Vagina (tissue), 2 donors: ENCODE measurements around the gene KTN1. TPM values are rescaled to one million over a fixed set of nuclear protein-coding genes. Genes with fewer than 3 reads are reported as not detected.

Source experiments
- DNase-seq, 2 donors: peaks; one replicate each; pipeline ENCODE4 v3.0.0-alpha.2; 2017; ENCODE audit errors: extremely low spot score in 2 of 2
- H3K27ac ChIP-seq: fragments of 200-600 bp; sonication (generic); one replicate; pipeline ENCODE4 v1.5.1; 2019
- H3K27me3 ChIP-seq: fragments of 200-600 bp; sonication (generic); one replicate; pipeline ENCODE4 v1.5.1; 2019
- H3K36me3 ChIP-seq, 2 donors: fragments of 200-600 bp; sonication (generic); one replicate each; pipeline ENCODE4 v1.5.1; 2017 to 2019
- H3K4me1 ChIP-seq: fragments of 200-600 bp; sonication (generic); one replicate; pipeline ENCODE4 v1.5.1; 2019
- H3K4me3 ChIP-seq, 2 donors: fragments of 200-600 bp; sonication (generic); 1 replicate in 1 of 2; 2 replicates in 1 of 2; pipeline ENCODE4 v1.5.1; 2016 to 2019
- H3K9me3 ChIP-seq: fragments of 200-600 bp; sonication (generic); one replicate; pipeline ENCODE4 v1.5.1; 2019
- POLR2A ChIP-seq, 2 donors: fragments of 450-650 bp; IDR thresholded peaks; one replicate each; pipeline ENCODE4 v1.6.1; 2017; ENCODE audit warnings: antibody characterized with exemption in 2 of 2, mild to moderate bottlenecking in 2 of 2, moderate library complexity in 2 of 2
- POLR2AphosphoS5 ChIP-seq, 2 donors: sonication (generic); formaldehyde crosslinking; IDR thresholded peaks; one replicate each; pipeline ENCODE4 v1.9.0; 2017; ENCODE audit warnings: antibody characterized with exemption in 2 of 2, mild to moderate bottlenecking in 2 of 2, low read depth in 1 of 2; ENCODE audit not compliant: insufficient read depth in 1 of 2
- intact Hi-C: fragments of 100-400 bp; cut with DNase I; formaldehyde crosslinking; loops from one replicate; pipeline ENCODE4 v1.15.1; 2023
- total RNA-seq: library from RNA; depleted of rRNA; stranded (reverse); fragments of >200 nt; gene quantifications from one replicate; pipeline ENCODE4 v1.2.3, GENCODE V29; 2016
- TF ChIP-seq, protein P1 (sequence below), 3 experiments: fragments of 450-650 bp in 2 of 3; fragments of 200-600 bp in 1 of 3; sonication (generic) in 1 of 3; IDR thresholded peaks; one replicate each; pipeline ENCODE4 v1.5.1; 2017 to 2019; ENCODE audit warnings: antibody characterized with exemption in 3 of 3, mild to moderate bottlenecking in 2 of 3, moderate library complexity in 2 of 3

Gene KTN1
- total RNA-seq, 1 donor from 2014 or later: 91.6 TPM

DNA sequence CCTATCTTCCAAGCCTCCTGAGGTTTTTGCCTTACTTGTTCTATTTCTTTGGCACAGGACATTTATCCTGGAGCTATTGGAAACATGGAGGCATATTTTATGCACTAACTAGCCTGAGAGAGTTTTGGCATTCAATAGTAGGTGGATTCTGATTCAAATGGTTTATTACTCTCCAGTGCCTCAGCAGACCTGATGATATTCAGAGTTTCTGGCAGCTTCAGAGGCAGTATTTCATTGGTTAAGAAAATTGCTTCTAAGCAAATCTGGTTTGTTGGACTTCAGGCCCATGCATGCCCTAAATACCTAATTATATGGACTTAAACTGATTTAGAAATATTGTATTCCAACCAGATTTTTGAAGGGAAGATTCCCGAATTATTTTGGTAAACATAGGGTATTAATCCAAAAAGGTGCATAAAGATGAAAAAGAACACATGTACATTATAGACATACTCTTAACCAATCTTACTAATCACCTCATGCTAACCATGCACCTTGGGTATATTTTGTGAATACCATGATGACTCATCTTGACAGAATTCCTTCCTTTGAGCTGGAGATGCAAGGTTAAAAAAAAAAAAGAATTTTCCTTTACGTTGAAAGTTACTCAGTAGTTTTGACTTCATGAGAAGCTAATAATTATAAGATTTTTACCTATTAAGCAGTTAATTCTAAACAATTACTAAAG, 44.3 kb upstream of the KTN1 start:
- no peak for DNase-seq
- TF ChIP-seq POLR2AphosphoS5 (IDR thresholded peaks at IDR 0.05; ENCODE audit: insufficient read depth in 1 of 2, low read depth in 1 of 2) (no peak), POLR2A (IDR thresholded peaks at IDR 0.05) (no peak)
- TF ChIP-seq, protein P1, sequence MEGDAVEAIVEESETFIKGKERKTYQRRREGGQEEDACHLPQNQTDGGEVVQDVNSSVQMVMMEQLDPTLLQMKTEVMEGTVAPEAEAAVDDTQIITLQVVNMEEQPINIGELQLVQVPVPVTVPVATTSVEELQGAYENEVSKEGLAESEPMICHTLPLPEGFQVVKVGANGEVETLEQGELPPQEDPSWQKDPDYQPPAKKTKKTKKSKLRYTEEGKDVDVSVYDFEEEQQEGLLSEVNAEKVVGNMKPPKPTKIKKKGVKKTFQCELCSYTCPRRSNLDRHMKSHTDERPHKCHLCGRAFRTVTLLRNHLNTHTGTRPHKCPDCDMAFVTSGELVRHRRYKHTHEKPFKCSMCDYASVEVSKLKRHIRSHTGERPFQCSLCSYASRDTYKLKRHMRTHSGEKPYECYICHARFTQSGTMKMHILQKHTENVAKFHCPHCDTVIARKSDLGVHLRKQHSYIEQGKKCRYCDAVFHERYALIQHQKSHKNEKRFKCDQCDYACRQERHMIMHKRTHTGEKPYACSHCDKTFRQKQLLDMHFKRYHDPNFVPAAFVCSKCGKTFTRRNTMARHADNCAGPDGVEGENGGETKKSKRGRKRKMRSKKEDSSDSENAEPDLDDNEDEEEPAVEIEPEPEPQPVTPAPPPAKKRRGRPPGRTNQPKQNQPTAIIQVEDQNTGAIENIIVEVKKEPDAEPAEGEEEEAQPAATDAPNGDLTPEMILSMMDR (IDR thresholded peaks at IDR 0.05): no peak
- Histone ChIP-seq H3K4me1 (no peaks in the 10 kb centered on the region), H3K4me3 (no peak overlapping the region), H3K9me3 (no peaks in the 10 kb centered on the region), H3K27ac (no peak overlapping the region), H3K36me3 (no peaks in the 10 kb centered on the region), H3K27me3 (no peaks in the 10 kb centered on the region)
- intact Hi-C loops: no loop called here

DNA sequence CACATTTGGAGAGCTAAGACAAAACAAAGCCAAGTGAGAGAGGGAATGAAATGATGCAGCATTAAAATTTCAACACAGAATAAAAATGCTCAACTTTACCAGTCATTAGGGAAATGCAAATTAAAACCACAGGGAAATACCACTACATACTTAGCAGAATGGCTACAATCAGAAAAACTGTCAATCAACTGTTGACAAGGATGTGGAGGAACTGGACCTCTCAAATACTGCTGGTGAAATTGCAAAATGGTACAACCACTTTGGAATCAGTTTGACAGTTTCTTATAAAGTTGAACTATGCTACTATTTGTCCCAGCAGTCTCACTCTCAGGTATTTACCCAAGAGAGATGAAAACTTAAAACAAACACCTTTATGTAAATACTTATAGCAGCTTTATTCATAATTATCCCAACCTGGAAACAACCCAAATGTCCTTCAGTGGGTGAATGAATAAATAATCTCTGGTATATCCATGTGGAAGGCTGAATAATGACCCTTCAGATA, 43.8 kb upstream of the KTN1 start:
- Histone ChIP-seq H3K9me3 (no peaks in the 10 kb centered on the region), H3K27ac (no peak overlapping the region), H3K4me3 (no peak overlapping the region), H3K4me1 (no peaks in the 10 kb centered on the region), H3K36me3 (no peaks in the 10 kb centered on the region), H3K27me3 (no peaks in the 10 kb centered on the region)
- DNase-seq: no peak
- TF ChIP-seq POLR2A (IDR thresholded peaks at IDR 0.05): no peak
- TF ChIP-seq POLR2AphosphoS5 (IDR thresholded peaks at IDR 0.05; ENCODE audit: insufficient read depth in 1 of 2, low read depth in 1 of 2): no peak
- intact Hi-C loops: no loop called here

DNA sequence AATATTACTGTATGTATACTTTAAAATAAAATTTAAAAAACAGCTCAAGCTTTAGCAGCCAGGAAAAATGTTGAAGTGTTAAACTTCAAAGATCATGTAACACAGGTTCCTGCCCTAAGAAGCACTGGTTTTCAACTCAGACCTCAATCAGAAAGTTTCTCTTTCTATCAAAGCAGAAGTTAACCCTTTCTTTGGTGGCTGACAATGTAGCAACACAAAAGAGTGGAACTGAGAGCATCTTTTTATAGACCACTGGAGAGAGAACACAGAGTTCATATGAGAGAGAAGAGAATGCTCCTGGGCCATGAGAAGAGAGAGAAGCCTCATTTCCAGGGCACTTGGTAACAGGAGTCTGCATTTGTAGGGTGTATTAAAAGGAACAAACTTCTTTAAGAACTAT, 42.2 kb upstream of the KTN1 start:
- Histone ChIP-seq H3K4me1 (no peaks in the 10 kb centered on the region), H3K9me3 (no peaks in the 10 kb centered on the region), H3K27me3 (no peaks in the 10 kb centered on the region), H3K36me3 (no peaks in the 10 kb centered on the region), H3K27ac (no peak overlapping the region), H3K4me3 (no peak overlapping the region)
- intact Hi-C loops: no loop called here
- no peak for DNase-seq
- TF ChIP-seq POLR2A (IDR thresholded peaks at IDR 0.05): no peak
- TF ChIP-seq POLR2AphosphoS5 (IDR thresholded peaks at IDR 0.05; ENCODE audit: insufficient read depth in 1 of 2, low read depth in 1 of 2): no peak
- TF ChIP-seq, protein P1 (IDR thresholded peaks at IDR 0.05): no peak

DNA sequence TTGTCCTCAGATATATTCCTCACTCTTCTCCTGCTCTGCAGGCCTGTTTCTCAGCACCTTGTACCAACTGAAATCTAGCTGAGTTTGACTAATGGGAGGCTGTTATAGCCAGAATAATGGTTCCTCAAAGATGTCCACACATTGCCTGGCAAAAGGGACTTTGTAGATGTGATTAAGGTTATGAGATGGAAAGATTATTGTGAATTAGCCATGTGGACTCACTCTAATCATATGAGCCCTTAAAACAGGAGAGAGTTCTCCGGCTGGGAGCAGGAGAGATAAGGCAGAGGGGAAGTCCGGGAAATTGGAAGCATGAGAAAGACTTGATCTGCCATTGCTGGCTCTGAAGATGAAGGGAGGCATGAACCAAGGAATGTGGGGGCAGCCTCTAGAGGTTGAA, 40.0 kb upstream of the KTN1 start:
- no peak for TF ChIP-seq POLR2AphosphoS5 (IDR thresholded peaks at IDR 0.05; ENCODE audit: insufficient read depth in 1 of 2, low read depth in 1 of 2)
- Histone ChIP-seq H3K36me3 (no peaks in the 10 kb centered on the region), H3K27ac (no peak overlapping the region), H3K9me3 (no peaks in the 10 kb centered on the region), H3K27me3 (no peaks in the 10 kb centered on the region), H3K4me1 (no peaks in the 10 kb centered on the region), H3K4me3 (no peak overlapping the region)
- no peak for DNase-seq
- intact Hi-C loops: no loop called here

DNA sequence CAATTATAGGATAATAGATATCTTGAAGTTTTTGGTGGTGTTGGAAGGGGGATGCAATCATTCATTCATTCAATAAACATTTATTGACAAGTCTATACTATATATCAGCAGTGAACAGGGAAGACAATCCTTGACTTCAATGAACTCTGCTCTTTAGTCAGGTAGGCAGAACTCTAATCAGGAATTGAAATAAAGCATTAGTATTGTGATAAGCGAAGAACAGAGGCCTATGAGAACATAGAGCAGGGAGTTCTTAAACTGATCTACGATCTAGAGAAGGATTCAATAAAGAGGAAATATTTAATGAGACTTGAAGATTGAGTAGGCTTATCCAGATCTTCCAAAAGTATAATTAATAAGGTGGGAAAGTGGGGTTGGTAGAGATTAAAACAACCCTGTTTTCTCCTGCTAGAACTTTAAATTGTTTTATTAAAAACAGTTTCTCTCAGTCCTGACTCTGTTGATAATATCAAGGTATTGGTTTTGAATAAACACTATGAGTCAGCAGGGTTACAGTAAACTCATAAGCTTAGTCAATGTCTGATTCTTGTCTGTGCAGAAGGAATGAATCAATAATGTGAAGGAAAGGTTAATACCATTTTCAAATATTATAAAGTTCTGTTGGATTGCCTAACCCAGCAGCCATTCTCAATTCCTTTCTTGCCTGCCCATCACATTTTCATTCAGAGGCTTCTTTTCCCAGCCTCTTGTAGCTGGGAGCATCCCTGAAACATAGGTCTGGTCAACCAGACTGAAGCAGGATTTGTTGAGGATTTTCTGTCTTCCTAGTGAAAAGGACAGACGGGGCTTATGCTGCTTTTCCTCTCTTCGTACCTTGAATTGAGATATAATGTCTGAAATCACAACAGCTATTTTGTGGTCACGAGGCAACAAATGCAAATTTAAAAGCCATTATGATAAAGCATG, 38.9 kb upstream of the KTN1 start:
- TF ChIP-seq POLR2AphosphoS5 (IDR thresholded peaks at IDR 0.05; ENCODE audit: insufficient read depth in 1 of 2, low read depth in 1 of 2) (no peak), POLR2A (IDR thresholded peaks at IDR 0.05) (no peak)
- TF ChIP-seq, protein P1 (IDR thresholded peaks at IDR 0.05): no peak
- no peaks in the 10 kb centered on the region for H3K4me1 ChIP-seq
- intact Hi-C loops: no loop called here
- DNase-seq: no peak
- H3K36me3 ChIP-seq: no peaks in the 10 kb centered on the region
- H3K27me3 ChIP-seq: no peaks in the 10 kb centered on the region
- no peak overlapping the region for H3K27ac ChIP-seq
- H3K9me3 ChIP-seq: no peaks in the 10 kb centered on the region
- H3K4me3 ChIP-seq: no peak overlapping the region
